Inflammatory macrophage treated with lipopolysaccharide for 4 hours (primary cell): Measurements from ENCODE around the gene ZNF488.
"Not testable (repeated sequence)": the region's sequence is repeated elsewhere in the genome, so short reads cannot be mapped to it uniquely, and the experiment has no call there.

Experiments used
- DNase-seq: peaks from one replicate; pipeline ENCODE4 v3.0.0-alpha.2; 2020

The ZNF488 gene

DNA sequence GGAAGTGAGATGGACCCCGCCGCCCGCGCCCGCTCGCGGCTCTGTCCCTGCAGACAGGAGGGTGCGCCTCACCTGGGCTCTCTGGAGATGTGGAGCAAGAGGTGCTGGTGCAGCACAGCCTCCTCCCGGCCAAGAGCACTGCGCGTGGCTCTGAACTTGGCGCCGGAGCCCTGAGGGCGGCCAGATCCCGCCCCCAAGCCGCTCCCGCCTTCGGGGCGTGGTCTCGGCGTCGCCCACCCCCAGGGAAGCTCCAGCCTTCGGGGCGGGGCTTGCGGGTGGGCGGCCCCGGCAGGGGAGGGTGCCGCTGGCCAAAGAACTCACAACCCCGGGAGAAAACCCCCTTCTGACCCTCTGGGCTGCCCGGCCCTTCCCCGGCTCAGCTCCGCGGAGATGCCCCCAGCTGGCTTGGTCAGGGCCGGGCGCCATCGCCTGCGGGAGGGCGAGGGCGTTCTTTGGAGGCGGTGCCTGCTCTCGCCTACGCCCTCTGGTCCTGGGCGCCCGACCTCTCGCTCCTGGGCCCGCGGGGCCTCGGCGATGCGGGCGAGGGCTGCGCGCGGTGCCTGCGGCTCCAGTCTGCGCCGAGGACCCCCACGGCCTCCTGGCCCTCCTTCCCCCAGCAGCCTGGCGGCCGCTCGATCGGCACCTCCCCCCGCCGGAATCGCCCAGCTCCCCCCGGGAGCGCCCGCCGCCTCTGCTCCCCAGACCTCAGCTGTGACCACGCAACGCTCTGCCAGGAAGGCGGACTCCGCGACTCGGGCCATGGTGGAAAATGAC, at the start of gene ZNF488:
Gene ZNF488, minus strand, starts transcription at position 146 of the 774 bp plus-strand sequence. CDS start 15,464 bp downstream, outside the sequence.
- peak; percentile 51 for DNase-seq

- no peak for DNase-seq
Measured at GRCh38 chr10:47425813-47426419, 41.8 kb upstream of the ZNF488 start.

DNA sequence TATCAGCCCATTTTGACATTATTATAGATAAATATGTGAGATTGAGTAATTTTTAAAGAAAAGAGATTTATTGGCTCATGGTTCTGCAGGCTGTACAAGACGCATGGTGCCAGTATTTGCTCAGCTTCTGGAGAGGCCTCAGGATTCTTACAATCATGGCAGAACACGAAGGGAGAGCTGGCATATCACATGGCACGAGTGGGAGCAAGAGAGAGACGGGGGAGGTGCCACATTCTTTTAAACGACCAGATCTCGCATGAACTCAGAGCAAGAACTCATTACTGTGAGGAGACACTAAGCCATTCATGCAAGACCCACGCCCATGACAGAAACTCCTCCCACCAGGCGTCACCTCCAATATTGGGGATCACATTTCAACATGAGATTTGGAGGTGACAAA, 40.1 kb upstream of the ZNF488 start:
- DNase-seq, result no peak

GRCh38 chr10:47423476-47423875, 39.4 kb upstream of the ZNF488 start:
- no peak for DNase-seq

GRCh38 chr10:47421057-47421952, 37.2 kb upstream of the ZNF488 start:
- DNase-seq, result no peak

DNA sequence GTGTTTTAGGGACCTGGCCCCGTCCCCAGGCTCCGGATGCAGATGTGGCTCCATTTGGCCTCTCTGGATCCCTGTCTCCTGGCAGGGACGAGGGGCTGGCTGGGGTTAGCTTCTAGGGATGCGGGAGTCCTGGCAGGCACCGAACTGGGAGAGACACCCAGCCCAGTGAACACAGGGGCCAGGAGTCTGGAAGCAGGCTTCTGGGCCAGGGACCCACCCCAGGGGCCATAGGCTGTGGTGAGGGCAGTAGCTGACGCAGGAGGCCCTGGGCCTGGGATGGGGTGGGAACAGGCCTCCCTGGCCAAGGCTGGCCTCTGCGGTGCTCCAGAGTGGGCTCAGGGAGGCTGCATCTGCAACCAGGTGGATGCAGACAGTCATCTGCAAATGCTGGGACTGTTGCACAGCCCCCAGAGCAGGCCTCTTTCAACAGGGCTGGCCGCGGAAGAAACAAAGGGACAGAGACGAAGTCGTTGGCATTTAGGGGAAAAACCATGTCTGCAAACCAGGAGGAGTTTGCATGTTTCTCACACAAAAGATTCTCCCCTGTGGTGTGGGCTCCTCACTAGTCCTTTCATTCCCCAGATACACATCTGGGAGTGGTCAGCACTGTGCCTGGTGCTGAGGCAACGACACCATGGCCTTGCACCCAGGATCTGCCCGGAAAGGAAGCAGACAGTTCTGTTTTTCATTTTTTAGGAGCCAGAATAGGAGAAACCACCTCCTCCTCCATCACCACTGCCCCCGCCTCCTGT, 36.4 kb upstream of the ZNF488 start:
- no peak for DNase-seq

DNA sequence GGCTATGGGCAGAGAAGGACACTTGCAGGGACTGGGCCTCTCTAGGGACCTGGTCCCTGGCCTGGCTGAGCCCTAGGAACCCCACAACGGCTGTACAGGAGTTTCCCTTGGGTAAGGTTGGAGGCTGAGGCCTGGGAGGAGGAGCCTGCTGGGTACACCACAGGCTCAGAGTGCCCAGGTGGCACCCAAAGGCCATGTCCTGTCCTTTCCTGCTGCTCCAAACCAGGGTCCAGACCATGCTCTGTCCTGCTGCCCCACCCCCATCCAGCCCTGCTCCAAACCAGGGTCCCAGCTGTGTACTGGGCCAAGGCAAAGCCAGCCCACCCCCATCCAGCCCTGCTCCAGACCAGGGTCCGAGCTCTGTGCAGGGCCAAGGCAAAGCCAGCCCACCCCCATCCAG, 35.3 kb upstream of the ZNF488 start:
- no peak for DNase-seq

DNA sequence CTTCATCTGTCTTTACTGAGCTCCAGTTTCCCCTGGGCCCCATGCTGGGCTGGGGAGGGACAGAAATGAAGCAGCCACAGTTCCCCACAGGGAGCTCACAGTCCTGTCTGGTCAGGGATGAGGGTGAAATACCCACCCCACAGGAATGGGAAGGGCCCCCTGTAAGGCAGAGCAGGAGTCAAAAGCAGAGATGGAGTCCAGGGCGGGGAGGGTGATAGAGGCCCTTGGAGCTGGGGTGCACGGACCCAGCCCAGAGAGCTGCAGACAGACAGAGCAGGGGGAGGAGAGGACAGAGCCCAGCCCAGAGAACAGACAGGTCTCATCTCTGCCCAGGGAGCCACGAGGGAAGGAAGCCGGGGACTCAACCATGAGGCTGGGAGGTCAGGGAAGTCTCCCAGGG, 34.9 kb upstream of the ZNF488 start:
- no peak for DNase-seq

- no peak for DNase-seq
Measured at GRCh38 chr10:47418321-47418720, 34.2 kb upstream of the ZNF488 start.

DNA sequence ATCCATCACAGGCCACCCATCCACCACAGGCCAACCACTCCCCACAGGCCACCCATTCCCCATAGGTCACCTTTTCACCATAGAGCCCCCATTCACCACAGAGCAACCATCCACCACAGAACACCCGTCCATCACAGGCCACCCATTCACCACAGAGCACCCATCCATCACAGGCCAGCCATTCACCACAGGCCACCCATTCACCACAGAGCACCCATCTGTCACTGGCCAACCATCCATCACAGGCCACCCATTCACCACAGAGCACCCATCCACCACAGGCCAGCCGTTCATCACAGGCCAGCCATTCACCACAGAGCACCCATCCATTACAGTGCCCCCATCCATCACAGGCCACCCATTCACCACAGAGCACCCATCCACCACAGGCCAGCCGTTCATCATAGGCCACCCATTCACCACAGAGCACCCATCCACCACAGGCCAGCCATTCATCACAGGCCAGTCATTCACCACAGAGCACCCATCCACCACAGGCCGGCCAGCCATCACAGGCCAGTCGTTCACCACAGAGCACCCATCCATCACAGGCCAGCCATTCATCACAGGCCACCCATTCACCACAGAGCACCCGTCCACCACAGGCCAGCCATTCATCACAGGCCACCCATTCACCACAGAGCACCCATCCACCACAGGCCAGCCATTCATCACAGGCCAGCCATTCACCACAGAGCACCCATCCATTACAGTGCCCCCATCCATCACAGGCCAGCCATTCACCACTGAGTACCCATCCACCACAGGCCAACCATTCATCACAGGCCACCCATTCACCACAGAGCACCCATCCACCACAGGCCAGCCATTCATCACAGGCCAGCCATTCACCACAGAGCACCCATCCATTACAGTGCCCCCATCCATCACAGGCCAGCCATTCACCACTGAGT, 32.5 kb upstream of the ZNF488 start:
- DNase-seq, result not testable (repeated sequence)

DNA sequence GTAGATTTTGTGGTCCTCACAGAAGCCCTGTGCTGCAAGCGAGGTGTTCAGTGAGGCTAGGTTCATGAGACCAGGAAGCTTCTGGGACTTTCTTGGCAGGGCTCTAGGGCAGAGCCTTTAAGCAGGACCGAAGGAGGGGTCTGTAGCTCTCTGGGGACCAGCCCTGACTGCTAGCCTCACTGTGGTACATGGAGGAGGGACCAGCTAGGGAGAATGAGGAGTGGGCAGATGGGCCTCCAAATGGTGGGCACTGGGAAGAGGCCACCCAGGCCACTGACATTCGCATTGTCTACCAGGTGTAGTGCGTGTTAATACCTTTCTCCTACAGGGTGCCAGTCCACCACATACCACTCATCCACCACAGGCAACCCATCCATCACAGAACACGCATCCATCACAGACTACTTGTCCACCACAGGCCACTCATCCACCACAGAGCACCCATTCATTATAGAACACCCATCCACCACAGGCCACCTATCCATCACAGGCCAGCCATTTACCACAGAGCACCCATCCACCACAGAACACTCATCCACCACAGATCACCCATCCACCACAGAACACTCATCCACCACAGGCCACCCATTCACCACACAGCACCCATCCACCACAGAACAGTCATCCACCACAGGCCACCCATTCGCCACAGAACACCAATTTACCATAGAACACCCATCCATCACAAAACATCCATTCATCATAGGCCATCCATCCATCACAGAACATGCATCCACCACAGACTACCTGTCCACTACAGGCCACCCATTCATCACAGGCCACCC, 31.6 kb upstream of the ZNF488 start:
- no peak for DNase-seq

DNA sequence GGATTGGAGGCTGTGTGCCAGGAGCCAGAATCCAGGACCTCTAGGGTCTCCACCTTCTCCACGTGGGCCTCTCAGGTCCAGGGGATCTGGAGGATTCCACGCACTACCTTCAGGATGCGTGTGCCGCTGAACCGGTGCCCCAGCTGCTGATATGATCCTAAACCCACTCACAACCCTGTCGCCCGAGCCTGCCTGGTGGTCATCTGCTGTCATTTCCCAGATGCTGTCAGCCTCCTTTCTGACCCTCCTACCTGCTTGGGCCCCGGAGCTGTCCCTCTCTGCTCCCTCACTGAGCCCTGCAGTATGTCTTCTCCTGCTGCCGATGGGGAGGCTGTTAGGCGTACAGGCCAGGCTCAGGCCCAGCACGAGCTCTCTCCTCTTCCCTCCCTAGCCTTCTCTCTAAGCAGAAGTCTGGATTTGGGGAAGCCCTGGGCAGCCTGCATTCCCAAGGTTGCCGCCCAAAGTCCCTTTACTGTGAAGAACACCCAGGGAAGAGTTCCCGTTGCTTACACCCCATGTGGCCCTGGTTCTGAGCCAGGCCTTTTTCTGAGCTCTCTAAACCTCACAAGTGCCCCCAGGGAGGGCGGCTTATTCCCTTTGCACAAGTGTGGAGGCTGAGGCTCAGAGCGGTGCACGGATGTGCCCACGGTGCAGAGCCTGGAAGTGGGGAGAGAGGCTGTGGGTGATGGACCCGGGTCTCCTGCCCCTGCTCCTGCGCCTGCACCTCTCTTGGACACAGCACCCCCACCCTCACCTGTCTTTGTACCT, 30.8 kb upstream of the ZNF488 start:
- no peak for DNase-seq

DNA sequence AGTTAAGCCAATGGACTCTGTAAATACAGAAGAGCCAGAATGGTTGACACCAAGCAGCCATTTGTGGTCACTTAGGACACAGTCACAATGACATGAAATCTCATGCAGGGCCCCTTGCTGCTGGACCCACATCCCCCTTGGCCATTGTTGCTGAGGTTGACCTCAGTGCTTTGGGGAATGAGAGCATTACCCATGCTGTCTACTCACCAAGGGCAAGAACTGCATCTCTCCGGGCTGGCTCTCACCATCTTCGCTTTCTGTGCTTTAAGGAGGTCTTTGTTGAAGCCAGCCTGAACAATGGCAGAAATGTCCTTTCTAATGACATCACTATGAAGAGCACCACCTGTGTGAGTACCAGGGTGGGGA, 30.1 kb upstream of the ZNF488 start:
- no peak for DNase-seq

DNA sequence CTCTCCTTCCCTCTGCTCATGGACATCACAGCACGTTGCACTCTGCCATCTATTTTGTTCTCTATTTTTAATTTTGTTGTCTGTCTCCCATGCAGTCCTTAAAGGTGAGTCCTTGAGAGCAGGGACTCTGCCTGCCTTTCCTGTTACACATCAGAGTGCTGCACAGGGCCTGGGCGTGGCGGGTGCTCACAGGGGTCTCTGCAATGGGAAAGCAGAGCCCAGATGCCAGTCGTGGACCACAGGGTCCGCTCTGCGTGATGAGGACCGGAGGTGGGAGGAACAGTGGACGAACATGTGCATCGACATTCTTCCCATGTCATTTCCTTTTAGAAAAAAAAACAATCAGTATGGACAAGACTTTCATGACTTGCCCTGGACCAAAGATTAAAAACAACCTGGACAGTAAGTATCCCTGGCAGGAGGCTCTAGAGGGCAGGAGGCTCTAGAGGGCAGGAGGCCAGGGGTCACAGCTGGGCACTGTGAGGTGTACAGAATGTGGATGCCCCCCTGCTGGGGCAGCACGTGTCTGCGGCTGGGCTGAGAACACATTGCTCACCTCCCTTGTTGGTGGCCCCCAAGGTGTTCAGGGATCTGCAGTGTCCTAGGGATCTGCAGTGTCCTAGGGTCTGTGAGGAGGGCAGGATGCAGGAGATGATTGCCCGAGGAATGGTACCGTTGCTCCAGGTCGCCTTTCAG, 29.6 kb upstream of the ZNF488 start:
- no peak for DNase-seq

GRCh38 chr10:47412869-47413268, 28.8 kb upstream of the ZNF488 start:
- no peak for DNase-seq

GRCh38 chr10:47412177-47412730, 28.2 kb upstream of the ZNF488 start:
- no peak for DNase-seq

DNA sequence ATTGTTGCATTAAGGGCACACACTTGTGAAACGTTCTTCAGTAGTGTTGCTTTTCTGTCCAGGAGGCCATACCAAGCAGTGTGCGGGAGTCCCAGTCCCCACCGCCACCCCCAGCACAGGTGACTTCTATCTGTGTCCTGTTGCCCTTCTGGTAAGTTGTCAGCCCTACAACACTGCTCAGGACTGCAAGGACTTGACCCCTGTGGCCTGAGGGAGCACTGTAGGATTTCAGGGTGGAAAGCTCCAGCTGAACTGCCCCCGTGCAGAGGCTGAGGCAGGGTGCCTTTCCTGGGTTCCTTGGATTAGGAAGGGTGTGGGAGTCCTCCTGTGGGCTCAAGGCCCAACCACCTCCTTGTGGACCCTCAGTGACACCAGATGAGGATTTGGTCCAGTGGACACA, 26.8 kb upstream of the ZNF488 start:
- DNase-seq, result no peak

- DNase-seq, result no peak
Measured at GRCh38 chr10:47410271-47410670, 26.2 kb upstream of the ZNF488 start.

DNA sequence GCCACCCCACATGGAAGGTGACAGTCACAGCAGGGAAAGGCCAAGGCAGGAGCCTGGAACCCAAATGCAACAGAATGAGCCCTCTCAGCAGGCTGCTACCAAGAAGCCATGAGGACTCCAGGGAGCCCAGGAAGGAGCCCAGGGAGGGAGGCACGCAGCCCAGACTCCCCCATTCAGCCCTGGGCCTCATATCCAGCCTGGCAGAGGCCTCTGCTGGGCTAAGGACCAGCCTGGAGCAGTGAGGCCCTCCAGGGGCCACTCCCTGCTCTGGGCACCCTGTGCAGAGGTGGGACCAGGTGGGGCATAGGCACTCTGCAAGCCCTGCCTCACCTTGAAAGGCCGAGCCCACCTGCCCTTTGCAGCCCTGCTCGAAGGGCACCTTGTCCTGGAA, 25.8 kb upstream of the ZNF488 start:
- DNase-seq, result no peak
